ENCODE data around the gene CCDC182.

- TF ChIP-seq CTCF (IDR thresholded peaks at IDR 0.05; ENCODE audit: borderline replicate concordance, extremely low read depth, low read length, poor library complexity, severe bottlenecking) (peak; percentile 65), EZH2 (IDR thresholded peaks at IDR 0.05; ENCODE audit: borderline replicate concordance, low read depth, low read length, severe bottlenecking) (no peak)
These were observed 5.5 kb downstream of the CCDC182 start for GRCh38 chr17:57739402-57740234.

Measured in DND-41 (cell line).